Smooth muscle cell (in vitro differentiated cells): ENCODE data around the gene TPPP2. TPM values are rescaled to one million over a fixed set of nuclear protein-coding genes. Genes with fewer than 3 reads are reported as not detected.

ENCODE experiments used
- DNase-seq: peaks from one replicate; lab custom pipeline; 2025; ENCODE audit not compliant: unreplicated experiment; lab: John Stamatoyannopoulos, UW
- H2AFZ ChIP-seq: fragments of 200-600 bp; sonication (generic); 2 replicates; pipeline ENCODE4 v1.6.0; 2016; ENCODE audit warnings: antibody characterized with exemption, low read depth, mild to moderate bottlenecking
- H3F3A ChIP-seq: fragments of 200-600 bp; sonication (generic); 2 replicates; pipeline ENCODE4 v1.6.0; 2017; ENCODE audit warnings: antibody characterized with exemption, low read depth
- H3K27ac ChIP-seq: fragments of 200-600 bp; sonication (generic); 2 replicates; pipeline ENCODE4 v1.5.1; 2016; ENCODE audit warnings: low read depth, mild to moderate bottlenecking
- H3K27me3 ChIP-seq: fragments of 200-600 bp; sonication (generic); 2 replicates; pipeline ENCODE4 v1.6.1; 2016; ENCODE audit warnings: low read depth, mild to moderate bottlenecking
- H3K36me3 ChIP-seq: fragments of 200-600 bp; sonication (generic); 2 replicates; pipeline ENCODE4 v1.5.1; 2016; ENCODE audit warnings: low read depth
- H3K4me1 ChIP-seq: fragments of 200-600 bp; sonication (generic); 2 replicates; pipeline ENCODE4 v1.5.1; 2016; ENCODE audit warnings: low read depth
- H3K4me2 ChIP-seq: fragments of 200-600 bp; sonication (generic); 2 replicates; pipeline ENCODE4 v1.6.0; 2016; ENCODE audit warnings: mild to moderate bottlenecking
- H3K4me3 ChIP-seq: fragments of 200-600 bp; sonication (generic); 2 replicates; pipeline ENCODE4 v1.5.1; 2016; ENCODE audit warnings: mild to moderate bottlenecking
- H3K79me2 ChIP-seq: fragments of 200-600 bp; sonication (generic); 2 replicates; pipeline ENCODE4 v1.6.0; 2016; ENCODE audit warnings: low read depth, mild to moderate bottlenecking
- H3K9ac ChIP-seq: fragments of 200-600 bp; sonication (generic); 2 replicates; pipeline ENCODE4 v1.6.0; 2016; ENCODE audit warnings: low read depth
- H3K9me3 ChIP-seq: fragments of 200-600 bp; sonication (generic); replicated peaks from 2 replicates; pipeline ENCODE4 v1.5.1; 2016; ENCODE audit warnings: low read depth
- H4K20me1 ChIP-seq: fragments of 200-600 bp; sonication (generic); 2 replicates; pipeline ENCODE4 v1.6.0; 2016; ENCODE audit warnings: low read depth
- WGBS: methylation state at CpG from one replicate; pipeline ENCODE4 v1.1.7; 2016; ENCODE audit warnings: low lambda C conversion rate; 5-methylcytosine and 5-hydroxymethylcytosine counted together
- microRNA-seq: library from miRNA; unstranded; fragments of <30 nt; microRNA quantifications from one replicate; pipeline ENCODE4, GENCODE V29; 2016; ENCODE audit warnings: borderline number of aligned reads
- polyA plus RNA-seq: library from polyadenylated mRNA; unstranded; fragments of >200 nt; fragmentation: Nextera tagmentation; extraction: Ambion mirVana; gene quantifications from 2 replicates; pipeline ENCODE4 v1.2.1, GENCODE V29; 2016
- total RNA-seq: library from RNA; depleted of rRNA; stranded (reverse); fragments of >200 nt; gene quantifications from 2 replicates; pipeline ENCODE4 v1.2.3, GENCODE V29; 2014
- TF ChIP-seq, protein P1 (sequence below): fragments of 200-600 bp; sonication (generic); IDR thresholded peaks from 2 replicates; pipeline ENCODE4 v1.5.1; 2017; ENCODE audit warnings: borderline replicate concordance, mild to moderate bottlenecking, antibody characterized with exemption; ENCODE audit not compliant: insufficient read depth, poor library complexity, severe bottlenecking

Gene TPPP2
- total and polyA plus RNA-seq, 2 experiments from 2014 or later: 0.70 TPM; not detected in 1

DNA sequence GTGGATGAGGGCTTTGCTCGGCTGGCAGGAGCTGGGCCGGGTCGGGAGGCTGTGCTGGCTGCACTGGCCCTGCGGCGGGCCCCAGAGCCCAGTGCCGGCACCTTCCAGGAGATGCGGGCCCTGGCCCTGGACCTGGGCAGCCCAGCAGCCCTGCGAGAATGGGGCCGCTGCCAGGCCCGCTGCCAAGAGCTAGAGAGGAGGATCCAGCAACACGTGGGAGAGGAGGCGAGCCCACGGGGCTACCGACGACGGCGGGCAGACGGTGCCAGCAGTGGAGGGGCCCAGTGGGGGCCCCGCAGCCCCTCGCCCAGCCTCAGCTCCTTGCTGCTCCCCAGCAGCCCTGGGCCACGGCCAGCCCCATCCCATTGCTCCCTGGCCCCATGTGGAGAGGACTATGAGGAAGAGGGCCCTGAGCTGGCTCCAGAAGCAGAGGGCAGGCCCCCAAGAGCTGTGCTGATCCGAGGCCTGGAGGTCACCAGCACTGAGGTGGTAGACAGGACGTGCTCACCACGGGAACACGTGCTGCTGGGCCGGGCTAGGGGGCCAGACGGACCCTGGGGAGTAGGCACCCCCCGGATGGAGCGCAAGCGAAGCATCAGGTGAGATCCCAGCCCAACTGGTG lies 51.6 kb downstream of the TPPP2 start:
- TF ChIP-seq, protein P1, sequence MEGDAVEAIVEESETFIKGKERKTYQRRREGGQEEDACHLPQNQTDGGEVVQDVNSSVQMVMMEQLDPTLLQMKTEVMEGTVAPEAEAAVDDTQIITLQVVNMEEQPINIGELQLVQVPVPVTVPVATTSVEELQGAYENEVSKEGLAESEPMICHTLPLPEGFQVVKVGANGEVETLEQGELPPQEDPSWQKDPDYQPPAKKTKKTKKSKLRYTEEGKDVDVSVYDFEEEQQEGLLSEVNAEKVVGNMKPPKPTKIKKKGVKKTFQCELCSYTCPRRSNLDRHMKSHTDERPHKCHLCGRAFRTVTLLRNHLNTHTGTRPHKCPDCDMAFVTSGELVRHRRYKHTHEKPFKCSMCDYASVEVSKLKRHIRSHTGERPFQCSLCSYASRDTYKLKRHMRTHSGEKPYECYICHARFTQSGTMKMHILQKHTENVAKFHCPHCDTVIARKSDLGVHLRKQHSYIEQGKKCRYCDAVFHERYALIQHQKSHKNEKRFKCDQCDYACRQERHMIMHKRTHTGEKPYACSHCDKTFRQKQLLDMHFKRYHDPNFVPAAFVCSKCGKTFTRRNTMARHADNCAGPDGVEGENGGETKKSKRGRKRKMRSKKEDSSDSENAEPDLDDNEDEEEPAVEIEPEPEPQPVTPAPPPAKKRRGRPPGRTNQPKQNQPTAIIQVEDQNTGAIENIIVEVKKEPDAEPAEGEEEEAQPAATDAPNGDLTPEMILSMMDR: no peak
- peaks cover 7% of the 10 kb centered on the region for H3K36me3 ChIP-seq
- DNase-seq: no peak

More for the DNA sequence above, 51.6 kb downstream of the TPPP2 start:
- no peak overlapping the region for H3K27ac ChIP-seq
- 94% methylated on average over 30 of the region's 30 CpGs for WGBS
- H3K4me1 ChIP-seq: no peaks in the 10 kb centered on the region
- no peak overlapping the region for H3K4me3 ChIP-seq
- H3K4me2 ChIP-seq: no peak overlapping the region
- H3F3A ChIP-seq: peaks cover 54% of the 10 kb centered on the region
- H2AFZ ChIP-seq: no peak overlapping the region
- no peaks in the 10 kb centered on the region for H3K9me3 ChIP-seq
- H3K9ac ChIP-seq: no peak overlapping the region
- no peaks in the 10 kb centered on the region for H3K27me3 ChIP-seq
- peaks cover 17% of the 10 kb centered on the region for H3K79me2 ChIP-seq
- H4K20me1 ChIP-seq: peaks cover 45% of the 10 kb centered on the region

Small RNA genes lying within 50 kb of the gene (microRNA-seq; reads per million reads assigned to microRNA genes)
- gene MIR6717: not detected

Other genes with a start within 250 kb of the TPPP2 start
- 3.3 TPM in 1 of 2 replicates, not detected in the other for gene RNASE6, start 248.9 kb upstream of the TPPP2 start, total RNA-seq
- 0.22 TPM in 1 of 2 replicates, not detected in the other for gene RNASE6, start 248.9 kb upstream of the TPPP2 start, polyA plus RNA-seq
- gene RNASE1, start 227.4 kb upstream of the TPPP2 start, total RNA-seq: 4.0 and 13.5 TPM in 2 replicates
- 6.9 and 8.5 TPM in 2 replicates for gene RNASE1, start 227.4 kb upstream of the TPPP2 start, polyA plus RNA-seq
- gene RNASE3, start 138.8 kb upstream of the TPPP2 start, total RNA-seq: not detected in 2 replicates
- gene RNASE3, start 138.8 kb upstream of the TPPP2 start, polyA plus RNA-seq: 0.26 TPM in 1 of 2 replicates, not detected in the other
- not detected in 2 replicates for gene RNASE2, start 74.7 kb upstream of the TPPP2 start, total RNA-seq
- gene RNASE2, start 74.7 kb upstream of the TPPP2 start, polyA plus RNA-seq: not detected in 2 replicates
- 70.0 and 96.3 TPM in 2 replicates for gene METTL17, start 40.2 kb upstream of the TPPP2 start, total RNA-seq
- gene METTL17, start 40.2 kb upstream of the TPPP2 start, polyA plus RNA-seq: 46.5 and 55.3 TPM in 2 replicates
- 9.1 and 10.1 TPM in 2 replicates for gene SLC39A2, start 30.9 kb upstream of the TPPP2 start, total RNA-seq
- gene SLC39A2, start 30.9 kb upstream of the TPPP2 start, polyA plus RNA-seq: 14.3 and 18.7 TPM in 2 replicates
- 31.1 and 39.8 TPM in 2 replicates for gene NDRG2, start 5.2 kb upstream of the TPPP2 start, total RNA-seq
- 40.4 and 48.4 TPM in 2 replicates for gene NDRG2, start 5.2 kb upstream of the TPPP2 start, polyA plus RNA-seq
- not detected in 2 replicates for gene RNASE13, start 4.6 kb downstream of the TPPP2 start, total RNA-seq
- gene RNASE13, start 4.6 kb downstream of the TPPP2 start, polyA plus RNA-seq: 0.25 TPM in 1 of 2 replicates, not detected in the other
- 1.4 and 4.1 TPM in 2 replicates for gene RNASE7, start 12.1 kb downstream of the TPPP2 start, total RNA-seq
- gene RNASE7, start 12.1 kb downstream of the TPPP2 start, polyA plus RNA-seq: 0.66 and 0.93 TPM in 2 replicates
- gene RNASE8, start 27.6 kb downstream of the TPPP2 start, total RNA-seq: not detected in 2 replicates
- not detected in 2 replicates for gene RNASE8, start 27.6 kb downstream of the TPPP2 start, polyA plus RNA-seq
- 53.1 and 74.4 TPM in 2 replicates for gene ARHGEF40, start 40.1 kb downstream of the TPPP2 start, total RNA-seq
- gene ARHGEF40, start 40.1 kb downstream of the TPPP2 start, polyA plus RNA-seq: 67.8 and 73.5 TPM in 2 replicates
- 10.0 and 15.2 TPM in 2 replicates for gene ZNF219, start 68.4 kb downstream of the TPPP2 start, total RNA-seq
- 8.8 and 12.6 TPM in 2 replicates for gene ZNF219, start 68.4 kb downstream of the TPPP2 start, polyA plus RNA-seq
- gene TMEM253, start 70.8 kb downstream of the TPPP2 start, total RNA-seq: 1.0 TPM in 1 of 2 replicates, not detected in the other
- gene TMEM253, start 70.8 kb downstream of the TPPP2 start, polyA plus RNA-seq: 0.41 TPM in 1 of 2 replicates, not detected in the other
- not detected in 2 replicates for gene OR5AU1, start 125.8 kb downstream of the TPPP2 start, total RNA-seq
- not detected in 2 replicates for gene OR5AU1, start 125.8 kb downstream of the TPPP2 start, polyA plus RNA-seq
- 514 and 606 TPM in 2 replicates for gene HNRNPC, start 239.2 kb downstream of the TPPP2 start, total RNA-seq
- 408 TPM in 2 replicates for gene HNRNPC, start 239.2 kb downstream of the TPPP2 start, polyA plus RNA-seq
- gene RPGRIP1, start 249.9 kb downstream of the TPPP2 start, total RNA-seq: not detected in 2 replicates
- 0.21 TPM in 1 of 2 replicates, not detected in the other for gene RPGRIP1, start 249.9 kb downstream of the TPPP2 start, polyA plus RNA-seq